NCI-H128 (cell line): ENCODE data around the gene CCDC183.
"Not testable (repeated sequence)": the region's sequence is repeated elsewhere in the genome, so short reads cannot be mapped to it uniquely, and the experiment has no call there.

Experiments used
- DNase-seq: peaks from one replicate; lab custom pipeline; 2025; ENCODE audit not compliant: unreplicated experiment; lab: John Stamatoyannopoulos, UW

Gene CCDC183

GRCh38 chr9:136799079-136799853, 3.1 kb downstream of the CCDC183 start:
- no peak for DNase-seq

GRCh38 chr9:136799854-136800657, 3.9 kb downstream of the CCDC183 start:
- DNase-seq, result peak; percentile 77

GRCh38 chr9:136802321-136802720, 6.2 kb downstream of the CCDC183 start:
- no peak for DNase-seq

- DNase-seq, result not testable (repeated sequence)
Measured at GRCh38 chr9:136803009-136803550, 6.9 kb downstream of the CCDC183 start.

- no peak for DNase-seq
Measured at GRCh38 chr9:136803551-136804508, 7.7 kb downstream of the CCDC183 start.

- no peak for DNase-seq
Measured at GRCh38 chr9:136804509-136805206, 8.5 kb downstream of the CCDC183 start.

GRCh38 chr9:136805207-136805740, 9.1 kb downstream of the CCDC183 start:
- DNase-seq, result no peak

GRCh38 chr9:136806067-136806466, 9.9 kb downstream of the CCDC183 start:
- DNase-seq, result no peak

GRCh38 chr9:136806631-136807201, 10.6 kb downstream of the CCDC183 start:
- no peak for DNase-seq

GRCh38 chr9:136807281-136808074, 11.3 kb downstream of the CCDC183 start, which contains the start of gene RABL6:
Gene RABL6 (plus strand): TSS chr9:136807948. CDS start chr9:136808197, 249 bp downstream.
- peak; percentile 69 for DNase-seq

- no peak for DNase-seq
Measured at GRCh38 chr9:136808075-136808805, 12.1 kb downstream of the CCDC183 start.

- DNase-seq, result no peak
Measured at GRCh38 chr9:136808806-136809158, 12.6 kb downstream of the CCDC183 start.

- no peak for DNase-seq
Measured at GRCh38 chr9:136814725-136815421, 18.7 kb downstream of the CCDC183 start.

- DNase-seq, result no peak
Measured at GRCh38 chr9:136815422-136815782, 19.3 kb downstream of the CCDC183 start.

- no peak for DNase-seq
Measured at GRCh38 chr9:136820971-136821825, 25.1 kb downstream of the CCDC183 start.

GRCh38 chr9:136821826-136822544, 25.8 kb downstream of the CCDC183 start:
- DNase-seq, result no peak
